Glutamatergic neuron (in vitro differentiated cells): ENCODE data around the gene CBX8. TPM values are rescaled to one million over a fixed set of nuclear protein-coding genes. Genes with fewer than 3 reads are reported as not detected.

ENCODE experiments used
- DNase-seq: peaks from one replicate; pipeline ENCODE4 v3.0.0; 2022
- H3K27ac Mint-ChIP-seq: one replicate; pipeline ENCODE4 v1.8.0; 2020; ENCODE audit warnings: mild to moderate bottlenecking, mixed read lengths, inconsistent platforms; ENCODE audit not compliant: unreplicated experiment
- H3K27me3 Mint-ChIP-seq: one replicate; pipeline ENCODE4 v1.8.0; 2020; ENCODE audit warnings: mild to moderate bottlenecking, moderate library complexity, mixed read lengths, inconsistent platforms; ENCODE audit not compliant: unreplicated experiment
- H3K36me3 Mint-ChIP-seq: one replicate; pipeline ENCODE4 v1.8.0; 2020; ENCODE audit warnings: mild to moderate bottlenecking, mixed read lengths, inconsistent platforms; ENCODE audit not compliant: unreplicated experiment
- H3K4me1 Mint-ChIP-seq: one replicate; pipeline ENCODE4 v1.8.0; 2020; ENCODE audit warnings: mild to moderate bottlenecking, low read depth, mixed read lengths, inconsistent platforms; ENCODE audit not compliant: unreplicated experiment
- H3K4me3 Mint-ChIP-seq: one replicate; pipeline ENCODE4 v1.8.0; 2020; ENCODE audit warnings: mild to moderate bottlenecking, mixed read lengths, inconsistent platforms; ENCODE audit not compliant: unreplicated experiment
- H3K9me3 Mint-ChIP-seq: one replicate; pipeline ENCODE4 v1.8.0; 2020; ENCODE audit warnings: mild to moderate bottlenecking, moderate library complexity, mixed read lengths, inconsistent platforms; ENCODE audit not compliant: unreplicated experiment
- total RNA-seq: library from RNA; stranded (reverse); fragmentation: NEBNext Ultra II Directional; extraction: Animal tissue kit (Norgen Biotek cat#: 25700); gene quantifications from one replicate; pipeline ENCODE4 v1.2.1, GENCODE V29; 2021; ENCODE audit not compliant: unreplicated experiment
- TF ChIP-seq, protein P1 (sequence below): fragments of 200-600 bp; sonication (generic); IDR thresholded peaks from one replicate; pipeline ENCODE4 v1.5.0; 2021; ENCODE audit not compliant: partially characterized antibody, unreplicated experiment

The CBX8 gene
- total RNA-seq, 1 donor from 2014 or later = 13.8 TPM

- Mint-ChIP-seq H3K4me3 (no peak overlapping the region), H3K4me1 (peaks cover 11% of the 10 kb centered on the region), H3K27ac (no peak overlapping the region), H3K36me3 (peaks cover under 1% of the 10 kb centered on the region), H3K9me3 (peaks cover 8% of the 10 kb centered on the region), H3K27me3 (peaks cover 30% of the 10 kb centered on the region)
- TF ChIP-seq, protein P1, sequence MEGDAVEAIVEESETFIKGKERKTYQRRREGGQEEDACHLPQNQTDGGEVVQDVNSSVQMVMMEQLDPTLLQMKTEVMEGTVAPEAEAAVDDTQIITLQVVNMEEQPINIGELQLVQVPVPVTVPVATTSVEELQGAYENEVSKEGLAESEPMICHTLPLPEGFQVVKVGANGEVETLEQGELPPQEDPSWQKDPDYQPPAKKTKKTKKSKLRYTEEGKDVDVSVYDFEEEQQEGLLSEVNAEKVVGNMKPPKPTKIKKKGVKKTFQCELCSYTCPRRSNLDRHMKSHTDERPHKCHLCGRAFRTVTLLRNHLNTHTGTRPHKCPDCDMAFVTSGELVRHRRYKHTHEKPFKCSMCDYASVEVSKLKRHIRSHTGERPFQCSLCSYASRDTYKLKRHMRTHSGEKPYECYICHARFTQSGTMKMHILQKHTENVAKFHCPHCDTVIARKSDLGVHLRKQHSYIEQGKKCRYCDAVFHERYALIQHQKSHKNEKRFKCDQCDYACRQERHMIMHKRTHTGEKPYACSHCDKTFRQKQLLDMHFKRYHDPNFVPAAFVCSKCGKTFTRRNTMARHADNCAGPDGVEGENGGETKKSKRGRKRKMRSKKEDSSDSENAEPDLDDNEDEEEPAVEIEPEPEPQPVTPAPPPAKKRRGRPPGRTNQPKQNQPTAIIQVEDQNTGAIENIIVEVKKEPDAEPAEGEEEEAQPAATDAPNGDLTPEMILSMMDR = no peak
- peak; percentile 55 for DNase-seq
These were observed 16.6 kb upstream of the CBX8 start for GRCh38 chr17:79813297-79814126.

- peak overlapping the region; percentile 82 for H3K4me3 Mint-ChIP-seq
- TF ChIP-seq, protein P1 = no peak
- DNase-seq = peak; percentile 28
- peak overlapping the region; percentile 62 for H3K27ac Mint-ChIP-seq
- peaks cover 8% of the 10 kb centered on the region for H3K9me3 Mint-ChIP-seq
- peaks cover 11% of the 10 kb centered on the region for H3K4me1 Mint-ChIP-seq
- peaks cover 29% of the 10 kb centered on the region for H3K27me3 Mint-ChIP-seq
- no peaks in the 10 kb centered on the region for H3K36me3 Mint-ChIP-seq
These were observed 15.7 kb upstream of the CBX8 start for GRCh38 chr17:79812353-79813258.

DNA sequence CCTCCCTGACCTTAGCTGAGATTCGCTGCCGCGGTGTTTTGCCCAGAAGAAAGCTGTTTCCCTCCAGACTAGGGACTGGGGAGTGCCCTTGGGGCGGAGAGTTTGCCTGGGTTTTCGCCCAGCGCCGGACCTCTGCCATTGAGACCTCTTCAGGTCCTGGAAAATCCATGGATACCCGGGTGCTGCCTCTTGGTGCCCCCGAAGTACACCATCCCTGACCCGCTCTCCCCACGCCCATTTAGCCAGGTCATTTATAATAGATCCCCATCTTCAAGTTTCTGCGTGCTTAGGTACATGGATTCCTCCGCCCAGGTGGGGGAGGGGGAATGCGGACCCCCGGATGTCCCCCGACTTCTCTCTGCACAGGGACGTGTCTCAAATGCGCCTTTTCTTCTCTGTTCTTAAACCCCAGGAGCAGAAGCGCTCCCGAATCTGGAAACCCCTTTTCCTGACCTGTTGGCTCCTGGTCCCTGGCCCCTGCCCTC is 15.0 kb upstream of the CBX8 start:
- TF ChIP-seq, protein P1 = no peak
- Mint-ChIP-seq H3K27ac (peak overlapping the region; percentile 62), H3K9me3 (peaks cover 8% of the 10 kb centered on the region)

GRCh38 chr17:79811011-79811867 is 14.4 kb upstream of the CBX8 start:
- peaks cover 9% of the 10 kb centered on the region for H3K9me3 Mint-ChIP-seq
- no peaks in the 10 kb centered on the region for H3K36me3 Mint-ChIP-seq
- peaks cover 11% of the 10 kb centered on the region for H3K4me1 Mint-ChIP-seq
- TF ChIP-seq, protein P1 = peak; percentile 80
- peak overlapping the region; percentile 75 for H3K27ac Mint-ChIP-seq
- H3K4me3 Mint-ChIP-seq = peak overlapping the region; percentile 89
- peaks cover 35% of the 10 kb centered on the region for H3K27me3 Mint-ChIP-seq
- peak; percentile 74 for DNase-seq

More for the DNA sequence above, 15.0 kb upstream of the CBX8 start:
- no peak for DNase-seq
- H3K27me3 Mint-ChIP-seq = peaks cover 31% of the 10 kb centered on the region
- H3K4me3 Mint-ChIP-seq = peak overlapping the region; percentile 80
- H3K4me1 Mint-ChIP-seq = peaks cover 11% of the 10 kb centered on the region
- H3K36me3 Mint-ChIP-seq = no peaks in the 10 kb centered on the region
